NCI-H69 (cell line): ENCODE results near the gene C9orf40.

Experiments used
- DNase-seq: peaks from one replicate; lab custom pipeline; 2025; lab: John Stamatoyannopoulos, UW

The C9orf40 gene

DNA sequence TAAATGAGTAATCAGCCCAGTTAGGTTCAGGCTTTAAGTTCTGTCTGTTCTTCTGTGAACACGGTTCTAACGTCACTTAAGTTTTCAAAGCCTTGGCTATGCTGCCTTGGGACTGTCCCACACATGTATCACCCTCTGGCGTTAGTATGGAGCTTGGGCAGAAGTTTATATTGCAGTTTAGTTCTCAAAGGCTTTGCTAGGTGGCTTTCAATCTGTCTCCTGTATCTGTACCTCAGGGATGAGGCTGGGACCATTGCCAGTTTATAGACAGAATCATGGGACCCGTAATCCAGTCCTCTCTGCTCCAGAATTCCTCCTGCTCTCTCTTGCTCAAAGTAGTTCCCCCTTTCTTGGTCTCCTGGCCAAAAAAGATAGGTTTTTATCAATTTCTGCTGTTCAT is 12.1 kb downstream of the C9orf40 start:
- no peak for DNase-seq

DNA sequence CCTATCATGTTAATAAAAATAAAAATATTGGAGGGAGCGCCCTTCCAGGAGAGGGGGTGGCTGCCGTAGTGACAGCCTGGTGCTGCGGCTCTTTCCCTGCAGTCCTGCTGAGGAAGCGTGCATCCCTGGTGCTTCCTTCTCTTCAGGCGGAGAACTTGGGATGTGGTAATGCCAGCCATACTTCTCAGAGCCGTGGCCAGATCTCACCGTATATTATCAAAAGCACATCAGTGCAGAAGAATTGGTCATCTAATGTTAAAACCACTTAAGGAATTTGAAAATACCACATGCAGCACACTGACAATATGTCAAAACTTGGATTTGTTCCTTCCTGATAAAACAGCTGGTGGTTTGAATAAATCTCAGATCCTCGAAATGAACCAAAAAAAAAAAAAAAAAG is 17.7 kb downstream of the C9orf40 start:
- DNase-seq, result no peak

DNA sequence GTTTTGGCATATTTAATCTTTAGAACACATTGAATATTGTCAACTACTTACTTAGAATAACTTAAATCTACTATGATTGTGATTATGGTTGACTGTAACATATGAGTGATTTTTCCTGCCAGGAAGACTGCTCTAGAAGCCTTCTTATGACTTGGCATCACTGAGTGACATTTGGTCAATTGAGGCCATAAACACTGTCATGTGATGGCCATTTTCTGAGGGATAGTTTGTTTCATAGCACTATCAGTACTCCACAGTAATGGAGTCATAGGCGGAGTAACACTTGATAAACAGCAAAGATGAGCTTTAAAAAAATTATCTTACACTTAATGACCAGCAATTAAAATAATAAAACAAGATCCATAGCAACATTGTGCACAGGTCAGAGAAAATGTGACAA is 31.0 kb downstream of the C9orf40 start:
- DNase-seq, result no peak

DNA sequence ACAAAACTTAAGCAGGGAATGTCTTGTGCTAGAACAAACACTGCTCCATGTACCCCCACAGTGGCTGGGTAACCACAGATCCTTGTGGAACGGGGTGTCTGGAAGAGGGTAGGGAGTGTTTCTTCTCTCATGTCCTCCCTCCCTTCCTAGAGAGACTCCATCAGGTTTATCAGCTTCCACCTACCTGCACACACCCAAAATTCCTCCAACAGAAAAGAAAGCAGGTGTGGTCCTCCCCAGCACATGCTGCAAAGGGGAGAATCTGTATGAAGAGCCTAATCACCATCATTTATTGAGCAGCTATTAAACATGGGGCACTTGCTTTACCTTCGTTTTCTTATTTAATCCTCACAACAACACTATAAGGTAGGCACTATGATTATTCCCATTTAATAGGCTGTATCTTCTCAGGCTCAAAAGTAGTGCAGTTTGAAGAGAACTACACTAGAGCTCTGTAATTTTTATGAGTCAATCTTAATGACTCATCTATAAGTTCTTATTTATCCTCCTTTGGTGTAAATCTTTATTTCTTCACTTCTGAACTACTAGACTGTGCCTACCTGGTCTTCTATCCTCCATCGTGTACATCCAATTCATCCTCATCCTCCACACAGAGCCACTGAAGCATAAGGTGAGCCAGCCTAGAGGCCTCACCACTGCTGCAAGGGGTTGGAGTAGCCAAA is 31.6 kb downstream of the C9orf40 start:
- DNase-seq, result no peak

DNA sequence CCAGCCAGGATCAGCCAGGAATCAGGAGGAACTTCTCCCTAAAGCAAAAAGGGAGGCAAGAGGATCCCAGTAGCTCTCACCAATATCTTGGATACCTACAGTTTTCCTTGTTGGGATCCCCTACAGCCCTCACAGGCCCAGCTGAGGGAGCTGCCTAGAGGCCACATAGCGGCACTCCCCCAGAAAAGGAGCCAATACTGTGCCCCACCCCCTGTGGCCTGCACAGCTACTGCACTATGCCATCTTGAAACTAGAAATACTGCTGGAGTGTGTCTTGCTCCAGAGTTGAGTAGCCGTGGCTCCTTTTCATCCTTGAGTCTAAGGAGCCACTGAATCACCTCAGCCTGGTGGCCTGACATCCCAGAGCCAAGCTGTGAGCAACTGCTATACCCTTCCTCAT is 42.7 kb downstream of the C9orf40 start:
- no peak for DNase-seq

DNA sequence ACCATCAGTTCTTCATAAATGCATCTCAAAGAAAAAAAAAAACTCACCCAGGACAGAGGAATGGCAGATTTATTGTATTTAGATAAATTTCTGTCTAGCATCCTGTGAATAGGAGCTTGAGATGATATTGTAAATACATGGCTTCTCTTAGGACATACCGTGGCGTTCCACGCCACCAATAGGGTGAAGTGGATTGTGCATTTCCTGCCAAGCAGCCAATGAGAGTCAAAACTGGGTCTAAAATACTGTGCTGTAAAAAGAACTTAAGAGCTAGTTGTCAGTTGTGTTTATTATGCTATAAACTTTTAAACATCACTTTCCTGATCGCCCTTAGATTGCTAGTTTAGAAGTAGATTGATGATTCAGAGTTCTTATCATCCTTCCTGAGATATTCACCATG is 44.0 kb downstream of the C9orf40 start:
- DNase-seq, result no peak

DNA sequence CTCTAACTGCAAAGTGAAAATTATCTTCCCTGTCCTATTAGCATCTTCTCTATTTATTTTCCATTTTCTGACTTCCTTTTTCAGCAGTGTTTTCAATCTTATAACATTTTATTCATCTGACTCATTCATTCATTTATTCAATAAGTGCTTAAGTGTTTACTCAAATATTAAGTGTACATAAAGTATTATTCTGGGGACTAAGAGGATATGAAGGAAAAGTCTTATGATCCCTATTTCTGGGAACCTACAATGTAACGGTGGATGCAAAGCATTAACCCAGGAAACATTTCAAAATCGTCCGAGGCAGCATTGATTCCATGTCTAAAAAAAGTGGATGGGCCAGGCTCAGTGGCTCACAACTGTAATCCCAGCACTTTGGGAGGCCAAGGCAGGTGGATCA is 45.6 kb downstream of the C9orf40 start:
- no peak for DNase-seq

DNA sequence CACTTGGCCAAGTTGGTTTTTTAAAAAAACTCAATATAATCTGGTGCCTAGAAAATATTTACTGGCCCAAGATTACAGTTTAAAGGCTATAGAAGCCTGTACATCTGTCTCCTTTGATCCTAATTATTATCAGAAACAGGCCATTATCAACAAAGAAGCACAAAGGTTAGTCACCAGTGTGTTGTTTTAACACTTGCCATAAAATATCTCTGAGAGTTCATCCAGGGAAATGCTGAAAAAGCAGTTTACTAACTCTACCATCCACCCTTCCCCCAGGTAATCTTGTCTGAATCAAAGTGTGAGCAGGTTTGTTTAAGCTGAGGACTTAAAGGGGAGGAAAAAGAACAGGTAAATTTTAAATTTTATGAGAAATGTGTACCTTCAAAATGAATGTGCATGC is 51.7 kb downstream of the C9orf40 start:
- DNase-seq, result no peak
